GM12874 (cell line): ENCODE measurements around the gene KCNJ8.

ENCODE experiments used
- TF ChIP-seq, protein P1 (sequence below): IDR thresholded peaks from 2 replicates; pipeline ENCODE4 v1.5.1; 2011; ENCODE audit warnings: low read depth, mild to moderate bottlenecking, control low read depth, low read length, moderate library complexity; ENCODE audit not compliant: insufficient read depth

The KCNJ8 gene

DNA sequence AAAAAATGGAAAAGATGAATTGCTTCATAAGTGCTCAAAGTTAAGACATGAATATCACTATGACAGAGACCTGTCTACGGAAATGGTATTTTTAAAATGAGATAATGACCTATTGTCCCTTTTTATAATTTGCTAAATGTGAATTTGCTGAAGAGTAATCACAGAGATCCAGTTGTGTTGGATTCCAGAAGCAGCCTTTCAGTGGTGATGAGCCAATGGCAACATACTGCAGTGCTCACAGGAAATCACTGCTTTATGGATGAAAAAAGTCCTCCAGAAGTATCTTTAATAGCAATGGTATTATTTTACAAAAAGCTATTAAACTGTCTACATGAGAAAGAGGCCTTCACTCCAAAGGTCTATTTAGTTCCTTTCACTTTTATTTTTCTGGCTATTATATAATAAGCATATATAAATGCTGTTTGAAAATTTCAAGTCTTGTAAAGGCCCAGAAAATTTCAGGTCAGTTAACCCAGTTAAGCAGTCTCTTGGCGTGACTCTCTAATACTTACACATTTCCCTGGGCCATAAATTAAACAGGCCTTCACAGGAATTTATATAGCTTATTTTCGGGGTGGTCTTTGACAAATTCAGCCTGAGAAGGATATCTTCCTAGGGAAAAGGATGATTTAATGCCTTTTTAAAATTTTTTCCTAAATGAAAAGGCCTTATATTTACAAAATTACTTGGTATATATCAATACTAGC, 55.4 kb downstream of the KCNJ8 start:
- TF ChIP-seq, protein P1, sequence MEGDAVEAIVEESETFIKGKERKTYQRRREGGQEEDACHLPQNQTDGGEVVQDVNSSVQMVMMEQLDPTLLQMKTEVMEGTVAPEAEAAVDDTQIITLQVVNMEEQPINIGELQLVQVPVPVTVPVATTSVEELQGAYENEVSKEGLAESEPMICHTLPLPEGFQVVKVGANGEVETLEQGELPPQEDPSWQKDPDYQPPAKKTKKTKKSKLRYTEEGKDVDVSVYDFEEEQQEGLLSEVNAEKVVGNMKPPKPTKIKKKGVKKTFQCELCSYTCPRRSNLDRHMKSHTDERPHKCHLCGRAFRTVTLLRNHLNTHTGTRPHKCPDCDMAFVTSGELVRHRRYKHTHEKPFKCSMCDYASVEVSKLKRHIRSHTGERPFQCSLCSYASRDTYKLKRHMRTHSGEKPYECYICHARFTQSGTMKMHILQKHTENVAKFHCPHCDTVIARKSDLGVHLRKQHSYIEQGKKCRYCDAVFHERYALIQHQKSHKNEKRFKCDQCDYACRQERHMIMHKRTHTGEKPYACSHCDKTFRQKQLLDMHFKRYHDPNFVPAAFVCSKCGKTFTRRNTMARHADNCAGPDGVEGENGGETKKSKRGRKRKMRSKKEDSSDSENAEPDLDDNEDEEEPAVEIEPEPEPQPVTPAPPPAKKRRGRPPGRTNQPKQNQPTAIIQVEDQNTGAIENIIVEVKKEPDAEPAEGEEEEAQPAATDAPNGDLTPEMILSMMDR = no peak

DNA sequence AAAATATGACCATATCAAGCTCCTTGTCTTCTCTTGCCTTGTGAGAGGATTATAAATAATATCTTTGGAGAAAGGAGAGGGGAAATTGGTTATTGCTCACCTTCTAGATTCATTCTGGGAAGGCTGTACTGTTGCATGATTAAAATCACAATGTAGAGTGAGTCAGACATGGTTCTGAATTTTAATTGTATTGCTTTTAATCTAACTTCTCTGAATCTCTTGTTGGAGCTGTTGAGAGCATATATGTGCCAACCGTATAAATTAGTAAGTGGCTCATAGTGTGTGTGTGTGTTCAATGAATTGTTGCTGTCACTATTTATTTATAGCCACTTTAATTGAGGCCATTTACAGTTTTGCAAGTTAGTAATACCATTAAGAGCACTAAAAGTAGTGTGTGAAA, 56.1 kb downstream of the KCNJ8 start:
- TF ChIP-seq, protein P1 = no peak

DNA sequence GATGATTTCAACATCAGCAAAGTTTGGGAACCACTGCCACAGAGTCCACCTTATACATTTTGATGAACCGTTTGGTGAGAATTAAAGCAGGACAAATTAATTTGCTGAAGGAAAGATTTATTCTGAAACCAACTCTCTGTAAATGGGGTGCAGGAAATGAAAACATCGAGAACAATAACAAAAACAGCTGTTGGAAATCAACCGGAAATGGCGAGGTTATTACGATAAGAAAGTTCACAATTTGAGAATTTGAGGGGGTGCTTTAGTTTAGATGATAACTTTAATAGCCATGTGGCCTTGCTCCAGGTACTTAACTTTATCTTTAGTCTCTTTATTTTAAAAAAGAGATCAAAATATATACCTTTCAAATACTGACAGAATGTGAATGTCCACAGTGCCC, 56.7 kb downstream of the KCNJ8 start:
- TF ChIP-seq, protein P1 = no peak

DNA sequence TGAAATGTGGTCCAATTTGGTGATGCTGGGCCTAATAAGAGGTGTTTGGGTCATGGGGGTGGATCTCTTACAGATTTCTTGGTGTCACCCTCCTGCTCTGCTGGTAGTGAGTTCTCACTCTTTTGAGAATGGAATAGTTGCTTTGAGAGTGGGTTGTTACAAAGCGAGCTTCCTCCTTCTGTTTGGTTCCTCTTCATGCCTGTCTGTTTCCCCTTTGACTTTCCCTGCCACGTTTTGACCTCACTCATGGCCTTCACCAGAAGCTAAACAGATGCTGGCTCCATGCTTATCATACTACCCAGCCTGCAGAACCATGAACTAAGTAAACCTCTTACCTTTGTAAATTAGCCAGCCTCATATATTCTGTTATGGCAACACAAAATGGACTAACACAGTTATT, 59.1 kb downstream of the KCNJ8 start:
- TF ChIP-seq, protein P1 = no peak
